HG03060 (cell line): Measurements from ENCODE around the gene NNAT.

Source experiments
- ATAC-seq: cut with Tn5 transposase; IDR thresholded peaks from one replicate; pipeline ENCODE4 v1.9.1; 2021; ENCODE audit warnings: low read depth, moderate number of reproducible peaks; ENCODE audit not compliant: unreplicated experiment

NNAT gene

DNA sequence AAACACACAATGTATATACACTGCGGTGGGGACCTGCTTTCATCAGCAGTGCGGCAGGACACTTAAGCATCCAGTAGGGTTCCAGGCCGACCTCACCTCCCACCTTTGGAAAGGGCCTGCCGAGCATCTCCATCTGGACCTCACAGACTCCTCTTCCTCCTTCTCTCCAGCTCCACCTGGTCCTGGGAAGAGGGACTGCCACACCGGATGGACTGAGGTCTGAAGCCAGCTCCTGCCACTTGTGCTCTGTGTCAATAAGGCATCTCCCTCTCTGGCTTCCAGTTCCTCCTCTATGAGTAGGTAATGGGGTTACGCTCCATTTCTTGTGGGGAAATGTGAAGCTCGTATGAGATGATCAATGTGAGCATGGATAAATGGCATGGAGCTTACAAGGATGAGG is 19.1 kb upstream of the NNAT start:
- ATAC-seq, result no peak

- no peak for ATAC-seq
Measured at GRCh38 chr20:37502654-37503053, 18.4 kb upstream of the NNAT start.

DNA sequence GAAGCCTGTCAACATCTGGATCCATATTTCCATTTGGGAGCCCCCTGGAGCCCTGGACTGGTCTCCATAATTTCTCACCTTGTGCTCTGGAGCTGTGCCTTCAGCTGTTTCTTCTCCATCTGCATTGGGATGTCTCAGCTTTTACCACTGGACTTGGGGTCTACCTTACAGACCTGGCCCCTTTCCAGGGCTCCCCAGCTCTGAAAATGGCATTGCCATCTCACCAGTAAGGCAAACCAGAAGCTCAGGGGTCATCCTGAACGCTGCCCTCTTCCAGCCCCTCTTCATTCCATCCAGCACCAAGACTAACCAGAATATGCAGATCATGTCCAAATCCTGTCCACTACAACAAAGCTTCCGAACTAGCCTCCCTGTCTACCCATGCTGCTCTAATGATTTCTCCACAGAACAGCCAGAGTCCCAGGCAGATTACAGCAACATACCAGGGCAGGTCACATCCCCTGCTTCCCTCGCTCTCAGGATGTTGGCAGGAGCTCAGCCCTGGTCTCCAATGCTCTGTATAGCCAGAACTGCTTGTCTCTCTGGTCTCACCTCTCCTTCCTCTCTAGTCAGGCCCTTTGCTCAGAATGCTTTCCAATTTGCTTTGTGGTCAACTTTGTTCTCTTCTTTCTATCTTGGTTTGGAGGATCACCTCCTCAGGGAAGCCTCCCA is 17.7 kb upstream of the NNAT start:
- no peak for ATAC-seq

GRCh38 chr20:37504404-37505096 is 16.5 kb upstream of the NNAT start:
- ATAC-seq, result no peak

DNA sequence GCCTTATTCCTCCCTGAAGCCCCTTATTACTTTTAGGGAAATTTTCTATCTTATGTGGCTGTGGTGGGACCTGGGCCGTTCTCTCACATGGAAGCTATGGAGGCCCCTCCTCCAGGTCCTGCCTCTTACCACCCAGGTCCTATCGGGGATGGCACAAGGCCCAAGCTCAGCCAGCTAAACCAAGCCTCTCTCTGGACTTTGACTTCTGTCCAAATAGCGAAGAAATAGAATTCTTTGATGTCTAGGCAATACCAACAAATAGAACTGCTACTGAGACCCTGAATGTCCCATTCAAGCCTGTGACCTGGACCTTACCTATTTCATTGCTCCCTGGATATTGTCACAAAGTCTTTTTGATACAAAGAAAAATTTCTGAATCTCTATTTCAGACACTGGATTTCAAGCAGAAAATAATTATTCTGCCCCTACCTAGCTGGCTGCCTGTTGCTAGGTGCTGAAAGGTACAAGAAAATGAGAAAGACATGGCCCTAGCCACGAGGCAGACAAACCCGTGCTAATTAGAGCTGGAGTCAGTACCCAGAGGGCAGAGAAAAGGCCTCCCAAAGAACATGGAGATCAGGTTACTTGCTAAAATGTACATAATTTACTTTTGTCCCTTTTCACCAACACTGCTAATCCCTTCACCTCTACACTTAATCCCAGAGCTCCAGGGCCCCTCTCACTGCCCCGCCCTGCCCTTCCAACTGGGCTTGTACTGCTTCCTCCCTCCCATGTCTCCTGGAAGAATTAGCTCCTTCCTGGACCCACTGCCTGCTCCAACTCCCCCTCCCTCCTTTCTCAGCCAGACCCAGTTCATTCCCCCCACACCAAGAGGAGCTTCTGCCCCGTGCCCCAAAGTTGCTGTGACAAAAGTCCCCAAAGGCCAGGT is 15.5 kb upstream of the NNAT start:
- ATAC-seq, result no peak

DNA sequence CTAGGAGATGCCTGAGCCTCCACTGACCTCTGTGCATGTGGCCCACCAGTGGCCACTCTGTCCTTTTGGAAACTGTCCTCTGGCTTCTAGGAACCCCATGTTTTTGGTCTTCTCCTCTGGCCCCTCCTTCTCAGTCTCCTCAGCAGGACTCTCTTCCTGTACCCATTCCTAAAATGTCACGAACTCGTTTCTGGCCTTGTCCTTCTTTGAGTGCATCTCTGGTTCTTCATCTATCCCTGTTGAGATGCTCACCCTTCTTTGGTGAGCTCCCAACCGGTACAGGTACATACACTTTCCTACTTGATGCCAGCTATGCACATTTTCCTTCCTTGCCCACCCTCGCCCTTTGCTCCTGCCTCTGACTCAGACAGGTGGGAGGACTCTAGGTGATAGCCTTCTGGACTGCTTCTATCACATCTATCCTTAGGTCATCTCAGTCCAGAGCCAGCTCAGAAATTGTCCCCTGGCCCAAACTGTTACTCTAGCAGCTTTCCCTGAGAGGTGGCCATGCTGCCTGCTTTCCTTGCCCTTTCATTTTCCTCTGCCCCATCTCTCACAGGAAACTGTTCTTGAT is 14.8 kb upstream of the NNAT start:
- ATAC-seq, result no peak

- no peak for ATAC-seq
Measured at GRCh38 chr20:37510226-37510625, 10.8 kb upstream of the NNAT start.

- ATAC-seq, result no peak
Measured at GRCh38 chr20:37511610-37512275, 9.3 kb upstream of the NNAT start.

- no peak for ATAC-seq
Measured at GRCh38 chr20:37513779-37514359, 7.2 kb upstream of the NNAT start.

DNA sequence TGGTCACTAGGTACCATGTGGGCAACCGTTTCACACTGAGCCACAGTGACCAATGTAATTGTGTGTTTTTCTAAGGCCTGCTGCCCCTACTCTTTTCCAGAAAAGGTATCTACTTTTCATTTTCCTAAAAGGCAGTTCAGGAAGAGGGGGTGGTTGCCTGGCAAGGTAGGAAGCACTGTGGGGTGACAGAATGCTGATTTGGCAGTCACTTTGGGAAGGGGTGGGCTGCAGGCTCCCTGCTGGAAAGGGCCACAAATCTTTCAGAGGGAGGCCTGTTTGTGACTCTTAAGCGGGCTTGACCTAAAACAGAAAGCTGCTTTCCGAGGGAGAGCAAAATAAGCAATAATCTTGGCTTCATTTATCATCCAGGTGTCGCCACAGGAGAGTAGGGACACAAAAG is 5.2 kb upstream of the NNAT start:
- no peak for ATAC-seq

- no peak for ATAC-seq
Measured at GRCh38 chr20:37516811-37517750, 4.0 kb upstream of the NNAT start.

- no peak for ATAC-seq
Measured at GRCh38 chr20:37518059-37518458, 3.0 kb upstream of the NNAT start.

DNA sequence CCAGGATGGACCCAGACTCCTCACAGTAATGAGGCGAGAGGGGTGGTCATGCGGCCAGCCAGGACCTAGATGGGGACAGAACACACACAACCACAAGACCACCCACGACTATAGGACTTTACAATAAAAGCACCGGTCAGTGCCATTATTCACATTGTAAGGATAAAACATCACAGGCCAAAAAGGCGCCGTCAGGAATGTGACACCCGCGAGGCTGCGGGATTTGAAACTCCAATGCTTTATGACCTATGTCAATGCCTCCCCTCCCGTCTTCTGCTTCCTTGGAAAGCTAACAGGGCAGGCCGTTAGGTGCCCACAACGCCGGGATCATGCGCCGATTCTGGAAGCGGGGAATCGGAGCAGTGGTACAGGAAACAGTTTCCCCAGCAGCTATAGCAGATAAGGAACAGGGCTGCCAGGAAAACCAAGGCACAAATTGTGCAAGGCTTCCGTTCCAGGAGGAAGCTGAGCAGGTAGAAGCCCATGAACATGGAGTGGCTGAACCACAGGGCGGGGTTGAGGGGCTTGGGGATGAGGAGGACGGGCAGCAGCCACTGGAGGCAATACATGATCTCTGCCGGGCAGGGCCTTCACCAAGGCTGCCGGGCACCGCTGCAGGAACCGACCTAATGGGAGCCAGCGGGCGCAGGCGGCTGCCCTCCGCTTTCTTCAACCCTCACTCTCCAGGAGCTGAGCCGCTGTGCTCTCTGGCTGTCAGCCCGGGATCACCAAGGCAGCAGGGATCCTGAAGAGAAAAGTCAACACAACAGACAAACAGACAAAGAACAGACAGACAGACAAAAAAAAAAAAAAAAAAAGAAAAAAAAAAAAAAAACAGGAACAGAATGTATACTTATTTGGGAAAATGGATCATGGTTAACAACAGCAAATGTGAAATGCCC is 2.2 kb upstream of the NNAT start:
- ATAC-seq, result no peak

DNA sequence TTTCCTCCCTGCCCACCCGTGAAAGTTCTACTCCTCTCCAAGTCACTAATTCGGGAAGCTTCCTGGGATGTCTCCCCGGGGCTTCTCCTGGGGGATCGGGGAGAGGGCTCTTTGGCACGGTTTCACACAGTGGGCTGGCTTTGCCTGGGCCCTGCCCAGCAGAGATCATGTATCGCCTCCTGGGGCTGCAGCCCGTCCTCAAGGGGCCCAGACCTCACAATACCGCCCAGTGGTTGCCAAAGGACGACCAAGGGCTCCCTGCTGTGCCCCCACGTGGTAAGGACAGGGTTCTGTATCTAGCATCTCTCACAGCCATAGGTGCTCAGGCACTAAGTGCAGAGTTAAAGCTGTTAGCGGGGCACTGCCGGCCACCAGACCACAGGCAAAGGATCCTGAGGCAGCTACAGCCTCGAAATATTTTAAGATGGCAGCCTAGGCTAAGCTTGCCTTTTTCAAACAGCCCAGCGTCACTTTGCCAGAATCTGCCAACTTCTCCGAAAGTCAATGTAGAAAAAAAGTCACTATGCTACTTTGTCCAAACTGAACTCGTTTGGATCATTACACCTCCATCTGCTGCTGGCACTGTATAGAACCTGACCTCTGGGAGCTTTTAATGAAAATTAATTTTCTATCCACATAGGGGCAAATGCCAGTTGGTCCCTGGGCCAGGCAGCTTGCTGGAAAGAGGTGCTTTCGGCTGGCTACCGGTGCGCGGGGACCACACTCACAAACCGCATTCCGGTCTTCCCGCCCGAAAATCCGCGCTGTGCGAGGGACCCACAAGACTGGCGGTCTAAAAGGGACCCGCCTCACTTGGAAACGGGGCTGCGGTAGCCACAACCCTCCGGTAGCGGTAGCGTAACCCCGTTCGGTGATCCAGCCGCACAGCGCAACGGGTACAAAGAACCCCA is 1.3 kb upstream of the NNAT start:
- ATAC-seq, result no peak

GRCh38 chr20:37520419-37520955 is 563 bp upstream of the NNAT start:
- ATAC-seq, result no peak

DNA sequence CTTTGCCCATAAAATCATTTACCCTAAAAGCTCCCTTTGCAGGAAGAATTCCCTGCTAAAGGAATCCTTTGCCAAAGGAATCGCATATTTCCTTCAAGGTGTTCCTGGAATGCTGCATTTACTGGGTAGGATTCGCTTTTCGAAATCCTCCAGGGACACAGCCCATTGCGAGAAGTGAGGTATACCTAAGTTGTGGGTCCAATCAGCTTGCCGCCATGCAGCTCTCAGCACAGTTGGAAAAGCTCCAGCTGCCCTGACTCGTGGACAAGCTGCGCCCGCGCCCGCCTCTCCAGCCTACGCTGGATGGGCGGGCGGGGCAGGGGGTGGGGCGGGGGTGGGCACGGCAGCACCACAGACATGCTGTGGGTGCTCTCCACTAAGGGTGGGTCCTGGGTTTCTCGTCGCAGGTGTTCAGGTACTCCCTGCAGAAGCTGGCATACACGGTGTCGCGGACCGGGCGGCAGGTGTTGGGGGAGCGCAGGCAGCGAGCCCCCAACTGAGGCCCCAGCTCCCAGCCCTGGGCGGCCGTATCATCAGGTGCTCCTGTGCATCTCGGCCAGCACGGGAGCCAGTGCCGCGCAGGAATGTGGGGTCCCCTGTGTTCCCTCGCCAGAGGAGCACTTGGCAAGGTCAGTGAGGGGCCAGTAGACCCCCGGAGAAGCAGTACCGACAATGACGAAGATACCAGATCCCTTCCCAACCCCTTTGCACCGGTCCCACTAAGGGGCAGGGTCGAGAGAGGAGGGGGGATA is 1.4 kb downstream of the NNAT start:
- ATAC-seq, result no peak
